AG09319 (cell line): ENCODE data around the gene CFAP44.

Experiments used
- DNase-seq: peaks from one replicate; pipeline ENCODE4 v3.0.0-alpha.2; 2010; ENCODE audit warnings: low read depth; ENCODE audit errors: extremely low read depth
- CTCF ChIP-seq: IDR thresholded peaks from 2 replicates; pipeline ENCODE4 v1.5.1; 2011; ENCODE audit warnings: low read depth, mild to moderate bottlenecking, inconsistent platforms, low read length, moderate library complexity

Gene CFAP44

GRCh38 chr3:113421082-113421481 is 20.2 kb downstream of the CFAP44 start:
- no peak for TF ChIP-seq CTCF
- no peak for DNase-seq

GRCh38 chr3:113409676-113410075 is 31.6 kb downstream of the CFAP44 start:
- DNase-seq, result no peak
- no peak for TF ChIP-seq CTCF

GRCh38 chr3:113405180-113405579 is 36.1 kb downstream of the CFAP44 start:
- no peak for TF ChIP-seq CTCF
- DNase-seq, result no peak

- DNase-seq, result no peak
- TF ChIP-seq CTCF, result no peak
Observed at GRCh38 chr3:113404637-113405036, 36.7 kb downstream of the CFAP44 start.
